K562 (cell line): Measurements from ENCODE around the gene DCAF7. TPM values are rescaled to one million over a fixed set of nuclear protein-coding genes. Genes with fewer than 3 reads are reported as not detected.

Experiments
- ATAC-seq: fragments of 200-7000 bp; cut with Tn5 transposase; 3 replicates; pipeline ENCODE4 v1.9.1; 2020; ENCODE audit warnings: moderate library complexity
- BruUV-seq: library from RNA; stranded (reverse); fragments of 400-500 nt; replicated peaks from 2 replicates; lab custom pipeline; 2021; lab: Mats Ljungman, UMichigan
- CTCF ChIA-PET: fragments of 300-600 bp; formaldehyde crosslinking; extraction: SDS; loops from one replicate; lab custom pipeline; 2021; ENCODE audit warnings: low intra/inter-chr PET ratio; lab: Yijun Ruan, JAX
- POLR2A ChIA-PET: fragments of 300-600, 350-650 bp; sonication (Branson Sonifier 250); formaldehyde crosslinking; extraction: SDS; loops from one replicate; lab custom pipeline; 2021; ENCODE audit warnings: antibody characterized with exemption, inconsistent platforms; lab: Yijun Ruan, JAX
- DNase-seq, 4 experiments: peaks; one replicate each; pipeline versions ENCODE4 v3.0.0 to v3.0.0-alpha.2; 2011 to 2018; ENCODE audit warnings: low spot score in 3 of 4, mixed read lengths in 3 of 4; ENCODE audit errors: extremely low read depth in 1 of 4
- FAIRE-seq: peaks from 2 replicates; lab custom pipeline; 2011; peaks lifted over from hg19 to GRCh38; lab: Jason Lieb, UNC
- H2AFZ ChIP-seq: 2 replicates; pipeline ENCODE4 v1.6.0; 2011; ENCODE audit warnings: low read depth, low read length, control low read depth, inconsistent platforms
- H3K27ac ChIP-seq: fragments of 200-600 bp; 3 replicates; pipeline ENCODE4 v1.8.0; 2011; ENCODE audit warnings: low read depth, mild to moderate bottlenecking, control low read depth, inconsistent platforms, low read length, moderate library complexity, mixed read lengths; ENCODE audit errors: extremely low read depth
- H3K27me3 ChIP-seq, 2 experiments: fragments of 300-600 bp in 1 of 2; 2 replicates in 1 of 2; 3 replicates in 1 of 2; pipeline versions ENCODE4 v1.6.0 to v1.8.0; 2011; ENCODE audit warnings: inconsistent platforms in 2 of 2, low read length in 2 of 2, mild to moderate bottlenecking in 1 of 2, mixed read lengths in 1 of 2, moderate library complexity in 1 of 2; ENCODE audit not compliant: control insufficient read depth in 2 of 2, insufficient read depth in 2 of 2
- H3K36me3 ChIP-seq: fragments of 300-600 bp; 3 replicates; pipeline ENCODE4 v1.8.0; 2011; ENCODE audit warnings: mild to moderate bottlenecking, low read length, inconsistent platforms; ENCODE audit not compliant: control insufficient read depth, insufficient read depth
- H3K4me1 ChIP-seq, 2 experiments: fragments of 200-600 bp in 1 of 2; replicated peaks in 1 of 2; 2 replicates in 1 of 2; 3 replicates in 1 of 2; pipeline versions ENCODE4 v1.5.1 to v1.8.0; 2011; ENCODE audit warnings: inconsistent platforms in 2 of 2, low read length in 2 of 2, mild to moderate bottlenecking in 1 of 2, mixed read lengths in 1 of 2, moderate library complexity in 1 of 2; ENCODE audit not compliant: control insufficient read depth in 2 of 2, insufficient read depth in 2 of 2
- H3K4me2 ChIP-seq: 2 replicates; pipeline ENCODE4 v1.6.1; 2011; ENCODE audit warnings: low read length, control low read depth, inconsistent platforms, mixed read lengths; ENCODE audit not compliant: insufficient read depth
- H3K4me3 ChIP-seq: fragments of 200-600 bp; sonication (generic), shearing (Covaris generic); 2 replicates; pipeline ENCODE4 v1.5.1; 2016; ENCODE audit warnings: control low read depth, inconsistent platforms
- H3K79me2 ChIP-seq: fragments of 200-600 bp; 3 replicates; pipeline ENCODE4 v1.8.0; 2011; ENCODE audit warnings: low read length, inconsistent platforms; ENCODE audit not compliant: control insufficient read depth, insufficient read depth
- H3K9ac ChIP-seq, 2 experiments: 2 replicates each; pipeline versions ENCODE4 v1.6.0 to v1.6.1; 2011; ENCODE audit warnings: low read depth in 2 of 2, low read length in 2 of 2, control low read depth in 1 of 2, inconsistent platforms in 1 of 2, mild to moderate bottlenecking in 1 of 2, mixed read lengths in 1 of 2; ENCODE audit not compliant: insufficient read depth in 1 of 2
- H3K9me1 ChIP-seq: one replicate; pipeline ENCODE4 v1.6.0; 2011; ENCODE audit warnings: inconsistent platforms, mild to moderate bottlenecking, low read length, moderate library complexity; ENCODE audit not compliant: control insufficient read depth, insufficient read depth
- H3K9me3 ChIP-seq: replicated peaks from 2 replicates; pipeline ENCODE4 v1.5.1; 2011; ENCODE audit warnings: low read depth, low read length, inconsistent platforms; ENCODE audit not compliant: control insufficient read depth, insufficient read depth
- H4K20me1 ChIP-seq: replicated peaks from 2 replicates; pipeline ENCODE4 v1.6.1; 2011; ENCODE audit warnings: low read length, inconsistent platforms, mixed read lengths; ENCODE audit not compliant: control insufficient read depth, insufficient read depth
- HDAC8 ChIP-seq: fragments of 450-650 bp; IDR thresholded peaks from 2 replicates; pipeline ENCODE4 v1.6.1; 2016; ENCODE audit warnings: mild to moderate bottlenecking, missing genetic modification characterization, moderate library complexity, missing compliant biosample characterization
- HOXB6 ChIP-seq: fragments of 250-450 bp; sonication (Bioruptor Pico); IDR thresholded peaks from 2 replicates; pipeline ENCODE4 v1.5.1; 2022; ENCODE audit warnings: mild to moderate bottlenecking, borderline replicate concordance
- MAX ChIP-seq: sonication (generic); formaldehyde crosslinking; IDR thresholded peaks from 2 replicates; pipeline ENCODE4 v1.9.0; 2022; ENCODE audit warnings: mild to moderate bottlenecking, missing genetic modification reagents
- MEIS2 ChIP-seq: fragments of 450-650 bp; IDR thresholded peaks from 2 replicates; pipeline ENCODE4 v1.6.1; 2014; ENCODE audit warnings: mild to moderate bottlenecking; ENCODE audit not compliant: partially characterized antibody
- PBX2 ChIP-seq, 2 experiments: IDR thresholded peaks in 1 of 2; conservative IDR thresholded peaks in 1 of 2; 2 replicates each; pipeline ENCODE4 v1.6.1; 2016; ENCODE audit warnings: low read depth in 2 of 2, mild to moderate bottlenecking in 1 of 2, missing compliant biosample characterization in 1 of 2, missing genetic modification characterization in 1 of 2, moderate library complexity in 1 of 2
- ZNF384 ChIP-seq: IDR thresholded peaks from 2 replicates; pipeline ENCODE4 v1.6.1; 2012; ENCODE audit warnings: low read depth, low read length, improper control_type of control experiment
- ZNF609 ChIP-seq: sonication (generic); formaldehyde crosslinking; IDR thresholded peaks from 2 replicates; pipeline ENCODE4 v1.8.1; 2023; ENCODE audit warnings: missing genetic modification reagents, mild to moderate bottlenecking, borderline replicate concordance
- WGBS: fragments of 100-300 bp; shearing (Covaris generic); methylation state at CpG from one replicate; pipeline ENCODE4 v1.1.6; 2016; ENCODE audit warnings: low coverage, mixed read lengths; ENCODE audit not compliant: insufficient coverage; ENCODE audit errors: missing lambda C conversion rate; 5-methylcytosine and 5-hydroxymethylcytosine counted together
- in situ Hi-C: fragments of 300-500 bp; cut with MboI; formaldehyde crosslinking; loops from 4 replicates; pipeline ENCODE4 v1.15.0; 2018; ENCODE audit warnings: inconsistent platforms, mixed read lengths
- intact Hi-C: fragments of 100-400 bp; cut with micrococcal nuclease; formaldehyde crosslinking; loops from 2 replicates; pipeline ENCODE4 v1.14.2; 2022
- polyA plus RNA-seq, 8 experiments: library from polyadenylated mRNA; depleted of rRNA in 4 of 8; stranded (reverse) in 5 of 8; unstranded in 3 of 8; fragments of >200 nt; fragmentation: Nextera tagmentation in 2 of 8; fragmentation: Illumina TruSeq in 1 of 8; extraction: Ambion mirVana in 2 of 8; extraction: Trizol in 1 of 8; gene quantifications; 2 replicates each; pipeline versions ENCODE4 v1.2.1 to v1.2.3, GENCODE V29; 2011 to 2014; ENCODE audit warnings: inconsistent platforms in 1 of 8, missing spikeins in 1 of 8
- total RNA-seq, 7 experiments: library from RNA; depleted of rRNA in 6 of 7; stranded (reverse); fragments of >200 nt in 6 of 7; fragmentation: Illumina TruSeq in 2 of 7; extraction: Trizol in 2 of 7; gene quantifications; 2 replicates each; pipeline versions ENCODE4 v1.2.1 to v1.2.3, GENCODE V29; 2011 to 2021; ENCODE audit warnings: low replicate concordance in 1 of 7
- TF ChIP-seq, protein P1 (sequence below): fragments of 450-650 bp; IDR thresholded peaks from 2 replicates; pipeline ENCODE4 v1.6.1; 2016

The DCAF7 gene
- total and polyA plus RNA-seq, 9 of the 15 experiments (the other 6 are each of a cell fraction or from before 2014, with no cell fraction given) = 30.8 to 123 (median 40.2) TPM

GRCh38 chr17:63555500-63556156 is 5.4 kb downstream of the DCAF7 start:
- H3K27me3 ChIP-seq = no peaks in the 10 kb centered on the region
- BruUV-seq = no TSS peak
- H3K9me3 ChIP-seq = no peaks in the 10 kb centered on the region
- FAIRE-seq = no peak
- POLR2A ChIA-PET = interaction anchor here (1.8 kb wide), 1 partner anchor 13 kb away, joined by 8 read pairs; no protein-coding TSS in a partner anchor
- CTCF ChIA-PET = interaction anchor here (1.0 kb wide), 1 partner anchor 131 kb away, joined by 3 read pairs; no protein-coding TSS in a partner anchor
- WGBS = 76% methylated on average over 7 of the region's 7 CpGs
- intact Hi-C loops (no loop called here), in situ Hi-C loops (no loop called here)
- H3K9me1 ChIP-seq = no peaks in the 10 kb centered on the region
- no peak overlapping the region for H3K4me2 ChIP-seq
- no peak for ATAC-seq
- no peak overlapping the region for H3K27ac ChIP-seq
- H3K9ac ChIP-seq = no peak overlapping the region
- H4K20me1 ChIP-seq = peaks cover 35% of the 10 kb centered on the region
- no peak overlapping the region for H3K4me3 ChIP-seq
- H2AFZ ChIP-seq = no peak overlapping the region
- peaks cover 41% of the 10 kb centered on the region for H3K36me3 ChIP-seq
- H3K4me1 ChIP-seq = peaks cover 0 to 25% of the 10 kb centered on the region in 2 experiments; a peak in 4 of 5 replicates
- DNase-seq = no peak
- TF ChIP-seq MEIS2 (peak; percentile 53), HOXB6 (CRISPR knock-in tag) (no peak), HDAC8 (no peak), ZNF384 (no peak), MAX (CRISPR knock-in tag) (no peak), ZNF609 (CRISPR knock-in tag) (no peak), PBX2 (CRISPR knock-in tag; IDR thresholded peaks at IDR 0.05; ENCODE audit: low read depth) (no peak), PBX2 (tag; conservative IDR thresholded peaks at IDR 0.05; ENCODE audit: low read depth) (peak; percentile 84)
- TF ChIP-seq, protein P1, sequence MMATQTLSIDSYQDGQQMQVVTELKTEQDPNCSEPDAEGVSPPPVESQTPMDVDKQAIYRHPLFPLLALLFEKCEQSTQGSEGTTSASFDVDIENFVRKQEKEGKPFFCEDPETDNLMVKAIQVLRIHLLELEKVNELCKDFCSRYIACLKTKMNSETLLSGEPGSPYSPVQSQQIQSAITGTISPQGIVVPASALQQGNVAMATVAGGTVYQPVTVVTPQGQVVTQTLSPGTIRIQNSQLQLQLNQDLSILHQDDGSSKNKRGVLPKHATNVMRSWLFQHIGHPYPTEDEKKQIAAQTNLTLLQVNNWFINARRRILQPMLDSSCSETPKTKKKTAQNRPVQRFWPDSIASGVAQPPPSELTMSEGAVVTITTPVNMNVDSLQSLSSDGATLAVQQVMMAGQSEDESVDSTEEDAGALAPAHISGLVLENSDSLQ = 0 out of 2 replicates have a peak, but pooled peaks have one; percentile 7
- peaks cover 98% of the 10 kb centered on the region for H3K79me2 ChIP-seq
